HG03135 (cell line): ENCODE results near the gene GAST.

Source experiments
- ATAC-seq: cut with Tn5 transposase; IDR thresholded peaks from one replicate; pipeline ENCODE4 v1.9.1; 2021; ENCODE audit warnings: mild to moderate bottlenecking, moderate library complexity; ENCODE audit not compliant: unreplicated experiment

Gene GAST

DNA sequence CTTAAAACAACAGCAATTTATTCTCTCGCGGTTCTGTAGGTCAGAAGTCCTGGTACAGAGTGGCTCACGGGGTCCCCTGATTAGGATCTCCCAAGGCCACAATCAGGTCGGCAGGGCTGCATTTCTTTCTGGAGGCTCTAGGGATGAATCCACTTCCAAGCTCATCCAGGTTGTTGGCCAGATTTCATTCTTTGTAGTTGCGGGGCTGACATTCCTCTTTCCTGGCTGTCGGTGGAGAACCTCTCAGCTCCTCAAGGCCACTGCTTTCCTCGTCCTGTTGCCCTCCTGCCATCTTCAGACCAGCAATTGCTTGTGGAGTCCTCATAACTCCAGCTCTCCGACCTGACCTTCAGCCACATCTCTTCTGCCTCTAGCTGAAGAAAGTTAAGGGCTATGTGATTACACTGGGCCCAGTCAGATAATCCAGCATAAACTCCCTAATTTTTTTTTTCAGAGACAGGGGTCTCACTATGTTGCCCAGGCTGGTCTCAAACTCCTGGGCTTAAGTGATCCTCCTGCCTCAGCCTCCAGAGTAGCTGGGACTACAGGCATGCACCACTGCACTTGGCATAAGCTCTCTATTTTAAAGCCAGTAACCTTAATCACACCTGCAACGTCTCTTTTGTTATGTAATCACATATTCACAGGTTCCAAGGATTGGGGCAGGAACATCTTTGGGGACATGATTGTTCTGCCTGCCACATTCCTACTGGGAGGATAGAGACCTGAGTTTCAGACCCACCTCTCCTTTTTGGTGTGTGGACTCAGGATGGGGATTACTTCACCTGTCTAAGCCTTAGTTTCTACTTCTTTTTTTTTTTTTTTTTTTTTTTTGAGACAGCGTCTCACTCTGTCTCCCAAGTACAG lies 4.1 kb upstream of the GAST start:
- no peak for ATAC-seq

GRCh38 chr17:41710472-41711090 lies 1.6 kb upstream of the GAST start:
- no peak for ATAC-seq

GRCh38 chr17:41717408-41718286 lies 5.5 kb downstream of the GAST start:
- ATAC-seq: no peak

DNA sequence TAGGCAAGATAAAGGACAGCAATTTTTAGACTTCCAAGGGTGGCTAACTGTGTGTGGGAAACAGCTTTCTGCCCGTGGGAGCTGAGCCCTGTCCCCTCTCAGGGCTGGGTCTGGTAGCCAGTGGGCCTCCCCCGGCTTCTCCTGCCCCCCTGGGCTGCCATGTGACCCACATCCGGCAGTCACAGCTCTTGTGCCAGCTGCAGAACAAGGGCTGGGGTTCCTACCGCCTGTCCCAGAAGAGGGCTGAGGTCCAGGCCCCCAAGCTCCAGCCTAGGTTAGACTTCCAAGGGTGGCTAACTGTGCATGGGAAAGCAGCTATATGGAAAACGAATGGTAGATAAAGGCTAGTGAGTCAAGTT lies 6.1 kb downstream of the GAST start:
- no peak for ATAC-seq

GRCh38 chr17:41722231-41722630 lies 10.1 kb downstream of the GAST start:
- ATAC-seq: no peak

GRCh38 chr17:41723801-41724475 lies 11.8 kb downstream of the GAST start:
- no peak for ATAC-seq

DNA sequence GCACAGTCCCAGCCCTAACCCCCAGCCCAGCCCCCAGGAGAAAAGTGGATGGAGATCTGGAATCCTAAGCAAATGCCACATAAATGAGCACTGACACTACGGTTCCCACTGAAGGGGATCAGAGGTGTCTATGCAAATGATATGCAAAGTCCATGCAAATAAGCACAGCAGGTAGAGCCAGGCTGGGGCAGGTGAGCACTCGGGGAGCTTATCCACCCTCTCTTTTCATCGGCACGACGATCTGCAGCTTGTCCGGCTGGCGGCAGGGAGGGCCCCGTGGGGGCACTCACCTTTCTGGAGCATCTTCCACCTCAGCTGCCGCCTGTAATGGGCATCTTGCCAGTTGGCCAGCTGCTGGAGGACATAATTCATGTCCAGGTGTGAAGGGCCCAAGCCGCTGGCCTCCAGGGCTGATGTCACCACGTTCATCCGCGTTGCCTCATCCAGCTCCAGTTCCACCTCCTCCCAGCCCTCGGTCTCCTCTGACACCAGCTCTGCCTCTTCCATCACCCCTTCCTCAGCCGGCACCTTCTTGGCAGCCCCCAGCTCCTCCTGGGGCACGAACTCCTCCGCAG lies 12.4 kb downstream of the GAST start:
- no peak for ATAC-seq

GRCh38 chr17:41725134-41725533 lies 13.0 kb downstream of the GAST start:
- ATAC-seq: no peak

GRCh38 chr17:41728056-41728455 lies 15.9 kb downstream of the GAST start:
- ATAC-seq: no peak

DNA sequence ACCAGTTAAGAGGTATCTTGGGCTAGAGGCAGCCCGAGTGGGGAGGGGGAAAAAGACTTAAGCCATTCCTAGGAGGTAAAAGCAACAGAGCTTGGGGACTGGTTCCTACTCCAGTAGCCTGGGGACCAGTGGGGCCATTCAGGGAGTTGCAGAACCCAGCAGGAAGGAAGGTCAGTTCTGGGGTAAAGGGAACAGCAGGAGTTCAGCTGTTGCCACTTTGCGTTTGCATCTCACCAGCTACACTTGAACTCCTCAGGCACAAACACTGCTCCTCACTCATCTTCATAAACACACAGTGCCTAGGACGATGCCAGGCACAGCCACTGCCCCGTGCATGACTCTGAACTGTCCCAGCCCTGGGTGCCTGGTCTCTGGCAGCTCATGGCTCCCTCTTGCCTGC lies 18.3 kb downstream of the GAST start:
- no peak for ATAC-seq

DNA sequence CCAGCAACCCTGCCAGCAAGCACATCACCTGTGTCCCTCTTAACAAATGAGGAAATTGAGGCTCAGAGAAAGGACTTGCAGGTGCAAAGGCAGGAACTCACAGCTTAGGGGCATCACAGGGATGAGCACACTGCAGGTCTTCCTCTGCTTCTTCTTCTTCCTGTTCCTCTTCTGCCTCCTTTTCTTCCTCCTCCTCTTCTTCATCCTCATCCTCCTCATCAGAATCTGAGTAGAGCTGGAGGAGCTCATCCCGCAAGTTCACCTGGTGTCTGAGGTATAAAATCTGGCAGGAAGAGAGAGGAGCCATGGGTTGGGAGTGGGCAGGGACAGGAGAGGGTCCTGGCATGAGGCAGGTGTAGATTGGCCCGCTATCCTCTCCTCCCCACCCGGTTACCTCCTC lies 19.7 kb downstream of the GAST start:
- ATAC-seq: no peak

- ATAC-seq: no peak
Observed at GRCh38 chr17:41733348-41734138, 21.4 kb downstream of the GAST start.

DNA sequence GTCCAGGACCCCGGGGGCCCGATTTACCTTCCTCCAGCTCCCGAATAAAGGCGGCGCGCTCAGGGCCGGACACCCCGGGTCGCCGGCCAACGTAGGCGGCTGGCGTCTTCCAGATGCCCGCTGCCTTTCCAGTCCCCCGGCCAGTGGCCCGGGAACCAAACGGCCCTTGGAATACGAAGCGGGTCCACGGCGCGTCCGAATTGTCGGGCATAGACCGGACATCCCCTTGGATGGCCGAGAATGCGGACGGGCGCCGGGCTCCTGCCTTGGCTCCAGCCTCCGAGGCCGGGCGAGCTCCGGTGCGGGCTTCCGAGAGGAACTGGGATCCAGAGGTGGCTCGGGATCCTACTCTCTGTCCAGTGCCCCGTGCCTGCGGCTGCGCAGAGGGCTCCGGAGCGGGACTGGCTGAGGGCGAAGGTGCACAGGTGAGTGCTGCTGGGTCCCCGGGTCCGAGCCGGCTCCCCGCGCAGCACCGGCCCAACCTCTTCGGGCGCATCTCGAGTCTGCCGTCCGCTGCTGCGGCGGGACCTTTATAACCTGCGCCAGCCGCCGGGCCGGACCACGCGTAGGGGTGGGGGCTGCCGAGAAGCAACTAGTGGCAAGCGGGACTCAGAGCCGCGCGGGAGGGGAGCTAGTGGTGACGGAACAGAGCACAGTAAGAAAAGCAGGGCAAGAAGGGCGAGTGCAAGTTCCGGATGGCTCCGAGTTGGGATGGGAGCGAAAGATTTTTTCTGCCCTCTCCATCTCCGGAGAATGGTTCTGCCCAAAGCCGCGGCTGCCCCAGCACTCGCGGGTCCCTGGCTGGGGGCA lies 22.2 kb downstream of the GAST start, which contains the start of gene HAP1:
Gene HAP1, minus strand, starts transcription at position 505 of the 810 bp plus-strand sequence. Its CDS starts 9 bp downstream, at position 496.
- no peak for ATAC-seq

GRCh38 chr17:41734949-41735313 lies 22.8 kb downstream of the GAST start:
- no peak for ATAC-seq

GRCh38 chr17:41735744-41736143 lies 23.6 kb downstream of the GAST start:
- no peak for ATAC-seq

DNA sequence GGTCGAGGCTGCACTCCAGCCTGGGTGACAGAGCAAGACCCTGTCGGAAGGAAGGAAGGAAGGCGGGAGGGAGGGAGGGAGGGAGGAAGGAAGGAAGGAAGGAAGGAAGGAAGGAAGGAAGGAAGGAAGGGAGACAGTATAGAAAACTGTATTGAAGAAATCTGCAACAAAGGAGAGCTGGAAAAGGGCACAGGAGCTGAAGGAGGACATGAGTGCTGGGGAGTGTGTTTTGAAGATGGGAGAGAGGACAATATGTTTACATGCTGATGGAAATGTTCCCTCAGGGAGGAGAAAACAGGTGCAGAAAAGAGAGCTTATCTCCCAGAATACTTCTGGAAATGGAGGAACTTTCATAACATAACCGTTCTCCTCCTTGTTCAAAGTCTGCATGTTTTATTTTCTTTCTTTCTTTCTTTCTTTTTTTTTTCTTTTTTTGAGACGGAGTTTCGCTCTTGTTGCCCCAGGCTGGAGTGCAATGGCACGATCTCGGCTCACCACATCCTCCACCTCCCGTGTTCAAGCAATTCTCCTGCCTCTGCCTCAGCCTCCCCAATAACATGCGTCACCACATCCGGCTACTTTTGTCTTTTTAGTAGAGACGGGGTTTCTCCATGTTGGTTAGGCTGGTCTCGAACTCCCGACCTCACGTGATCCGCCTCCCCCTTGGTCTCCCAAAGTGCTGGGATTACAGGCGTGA lies 25.0 kb downstream of the GAST start:
- ATAC-seq: no peak

- no peak for ATAC-seq
Observed at GRCh38 chr17:41737680-41738023, 25.5 kb downstream of the GAST start.

DNA sequence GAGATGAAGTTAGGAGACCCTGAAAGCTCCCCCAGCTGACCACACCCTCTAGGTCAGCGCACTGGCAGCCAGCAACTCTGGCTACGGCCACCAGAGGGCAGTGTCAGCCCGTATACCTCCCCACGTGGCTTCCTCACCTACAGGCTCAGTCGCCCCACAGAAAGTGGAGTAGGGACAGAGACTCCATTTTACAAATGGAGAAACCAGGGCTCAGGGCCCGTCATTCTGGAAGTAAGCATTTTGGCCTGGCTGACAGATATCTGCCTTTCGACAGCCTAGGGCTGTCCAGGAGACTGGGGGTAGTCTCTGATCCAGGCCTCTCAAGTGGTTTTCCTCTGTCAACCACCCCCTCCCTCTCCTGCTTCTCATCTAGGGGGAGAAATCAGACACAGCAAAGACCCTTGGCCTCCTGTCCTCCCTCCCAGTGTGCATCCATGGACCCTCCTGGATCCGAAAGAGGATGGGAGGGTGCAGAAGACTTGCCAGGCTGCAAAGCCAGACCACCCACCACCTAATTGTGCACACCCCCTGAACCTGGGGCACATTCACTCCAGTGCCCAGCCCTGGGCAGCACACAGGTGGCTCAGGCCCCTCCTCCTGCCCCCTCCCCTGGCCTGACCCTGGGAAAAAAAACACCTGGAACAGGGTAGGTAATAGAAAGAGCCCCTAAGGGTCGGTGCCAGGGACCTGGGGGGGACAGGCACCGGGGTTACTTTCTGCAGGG lies 26.1 kb downstream of the GAST start:
- peak; percentile 66 for ATAC-seq
